OCI-LY7 (cell line): ENCODE results near the gene PURA. TPM values are rescaled to one million over a fixed set of nuclear protein-coding genes. Genes with fewer than 3 reads are reported as not detected.

Source experiments
- BruUV-seq: library from RNA; stranded (reverse); fragments of 400-500 nt; replicated peaks from 2 replicates; lab custom pipeline; 2021; lab: Mats Ljungman, UMichigan
- CTCF ChIA-PET: fragments of 300-600 bp; sonication (Branson Sonifier 250); formaldehyde crosslinking; loops from one replicate; lab custom pipeline; 2022; ENCODE audit warnings: antibody characterized with exemption; ENCODE audit not compliant: unreplicated experiment; lab: Charles Lee
- POLR2A ChIA-PET: fragments of 300-600 bp; sonication (Branson Sonifier 250); formaldehyde crosslinking; loops from one replicate; lab custom pipeline; 2022; ENCODE audit warnings: antibody characterized with exemption; lab: Charles Lee
- DNase-seq: peaks from one replicate; pipeline ENCODE4 v3.0.0-alpha.2; 2015; ENCODE audit warnings: low spot score
- H2AFZ ChIP-seq: fragments of 200-600 bp; sonication (generic), shearing (Covaris generic); 2 replicates; pipeline ENCODE4 v1.6.1; 2014; ENCODE audit warnings: mild to moderate bottlenecking, antibody characterized with exemption, low read length, moderate library complexity
- H3K27ac ChIP-seq: fragments of 200-600 bp; sonication (generic); 2 replicates; pipeline ENCODE4 v1.5.1; 2014; ENCODE audit warnings: mixed run types, low read depth, mild to moderate bottlenecking, moderate library complexity, low read length, inconsistent platforms; ENCODE audit not compliant: poor library complexity, severe bottlenecking
- H3K36me3 ChIP-seq: fragments of 200-600 bp; sonication (generic); 2 replicates; pipeline ENCODE4 v1.6.1; 2014; ENCODE audit warnings: mild to moderate bottlenecking, antibody characterized with exemption, low read length, moderate library complexity, mixed read lengths; ENCODE audit not compliant: insufficient read depth
- H3K4me1 ChIP-seq: fragments of 200-600 bp; sonication (generic); 2 replicates; pipeline ENCODE4 v1.5.1; 2014; ENCODE audit warnings: mild to moderate bottlenecking, low read length; ENCODE audit not compliant: insufficient read depth, poor library complexity, severe bottlenecking
- H3K4me2 ChIP-seq: fragments of 200-600 bp; sonication (generic); 2 replicates; pipeline ENCODE4 v1.6.1; 2014; ENCODE audit warnings: mild to moderate bottlenecking, low read length
- H3K4me3 ChIP-seq: fragments of 200-600 bp; sonication (generic); 2 replicates; pipeline ENCODE4 v1.5.1; 2014; ENCODE audit warnings: mild to moderate bottlenecking, low read depth, low read length; ENCODE audit not compliant: poor library complexity, severe bottlenecking
- H3K79me2 ChIP-seq: fragments of 200-600 bp; sonication (generic); 2 replicates; pipeline ENCODE4 v1.6.1; 2016; ENCODE audit warnings: low read depth, mild to moderate bottlenecking, low read length, moderate library complexity, mixed read lengths; ENCODE audit not compliant: insufficient read depth
- H3K9me2 ChIP-seq: fragments of 200-600 bp; sonication (generic); 2 replicates; pipeline ENCODE4 v1.6.1; 2016; ENCODE audit warnings: mild to moderate bottlenecking, low read length, mixed read lengths; ENCODE audit not compliant: insufficient read depth
- H3K9me3 ChIP-seq: fragments of 200-600 bp; sonication (generic); 2 replicates; pipeline ENCODE4 v1.6.1; 2014; ENCODE audit warnings: mild to moderate bottlenecking, mixed run types, low read length, mixed read lengths
- H4K20me1 ChIP-seq: fragments of 200-600 bp; sonication (generic); 2 replicates; pipeline ENCODE4 v1.6.1; 2014; ENCODE audit warnings: mild to moderate bottlenecking, antibody characterized with exemption, low read length, moderate library complexity, mixed read lengths; ENCODE audit not compliant: insufficient read depth
- EZH2phosphoT487 ChIP-seq: fragments of 200-600 bp; sonication (generic); IDR thresholded peaks from 2 replicates; pipeline ENCODE4 v1.6.1; 2018; ENCODE audit warnings: low read depth, borderline replicate concordance, mild to moderate bottlenecking, mixed run types, antibody characterized with exemption, low read length, moderate library complexity, mixed read lengths
- intact Hi-C: fragments of 100-400 bp; cut with micrococcal nuclease; formaldehyde crosslinking; loops from one replicate; pipeline ENCODE4 v1.10.0; 2022; ENCODE audit not compliant: unreplicated experiment
- total RNA-seq, 2 experiments: library from RNA; depleted of rRNA in 1 of 2; stranded (reverse); fragments of >200 nt in 1 of 2; shearing (Covaris generic) in 1 of 2; gene quantifications; 2 replicates each; pipeline ENCODE4 v1.2.3, GENCODE V29; 2014 to 2022
- TF ChIP-seq, protein P1 (sequence below): fragments of 200-600 bp; sonication (generic); conservative IDR thresholded peaks from 2 replicates; pipeline ENCODE4 v1.5.1; 2014; ENCODE audit warnings: mild to moderate bottlenecking, antibody characterized with exemption, low read length, moderate library complexity, mixed read lengths

Gene PURA
- total RNA-seq, 2 experiments from 2014 or later = 19.0 to 19.7 TPM

GRCh38 chr5:140157032-140157781, 43.3 kb downstream of the PURA start:
- ChIA-PET CTCF (no interaction called here), POLR2A (interaction anchor here (0.6 kb wide), 2 partner anchors 10 to 21 kb away, joined by 3 to 6 read pairs; no protein-coding TSS in a partner anchor)
- no peak overlapping the region for H3K27ac ChIP-seq
- no peak overlapping the region for H3K4me3 ChIP-seq
- intact Hi-C loops = loop anchor here (1.0 to 5.0 kb wide), 4 partner anchors 42 to 370 kb away; partner anchors contain the start of gene PURA
- BruUV-seq = no TSS peak
- TF ChIP-seq, protein P1, sequence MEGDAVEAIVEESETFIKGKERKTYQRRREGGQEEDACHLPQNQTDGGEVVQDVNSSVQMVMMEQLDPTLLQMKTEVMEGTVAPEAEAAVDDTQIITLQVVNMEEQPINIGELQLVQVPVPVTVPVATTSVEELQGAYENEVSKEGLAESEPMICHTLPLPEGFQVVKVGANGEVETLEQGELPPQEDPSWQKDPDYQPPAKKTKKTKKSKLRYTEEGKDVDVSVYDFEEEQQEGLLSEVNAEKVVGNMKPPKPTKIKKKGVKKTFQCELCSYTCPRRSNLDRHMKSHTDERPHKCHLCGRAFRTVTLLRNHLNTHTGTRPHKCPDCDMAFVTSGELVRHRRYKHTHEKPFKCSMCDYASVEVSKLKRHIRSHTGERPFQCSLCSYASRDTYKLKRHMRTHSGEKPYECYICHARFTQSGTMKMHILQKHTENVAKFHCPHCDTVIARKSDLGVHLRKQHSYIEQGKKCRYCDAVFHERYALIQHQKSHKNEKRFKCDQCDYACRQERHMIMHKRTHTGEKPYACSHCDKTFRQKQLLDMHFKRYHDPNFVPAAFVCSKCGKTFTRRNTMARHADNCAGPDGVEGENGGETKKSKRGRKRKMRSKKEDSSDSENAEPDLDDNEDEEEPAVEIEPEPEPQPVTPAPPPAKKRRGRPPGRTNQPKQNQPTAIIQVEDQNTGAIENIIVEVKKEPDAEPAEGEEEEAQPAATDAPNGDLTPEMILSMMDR = peak; percentile 90
- TF ChIP-seq EZH2phosphoT487 = no peak
- H3K36me3 ChIP-seq = no peaks in the 10 kb centered on the region
- H2AFZ ChIP-seq = peak overlapping the region; percentile 42; the same call in 1 of the 2 replicates
- no peak overlapping the region for H3K4me2 ChIP-seq
- no peaks in the 10 kb centered on the region for H3K9me2 ChIP-seq
- H3K79me2 ChIP-seq = no peaks in the 10 kb centered on the region
- H3K4me1 ChIP-seq = peaks cover 11% of the 10 kb centered on the region
- peak; percentile 82 for DNase-seq
- no peaks in the 10 kb centered on the region for H3K9me3 ChIP-seq
- no peaks in the 10 kb centered on the region for H4K20me1 ChIP-seq

GRCh38 chr5:140159014-140159927, 45.4 kb downstream of the PURA start:
- TF ChIP-seq, protein P1 = no peak
- TF ChIP-seq EZH2phosphoT487 = no peak
- intact Hi-C loops = loop anchor here (5.0 kb wide), 2 partner anchors 192 to 372 kb away; no protein-coding TSS in a partner anchor
- Histone ChIP-seq H4K20me1 (no peaks in the 10 kb centered on the region), H3K4me2 (no peak overlapping the region), H3K36me3 (no peaks in the 10 kb centered on the region), H3K4me3 (no peak overlapping the region), H3K9me2 (no peaks in the 10 kb centered on the region), H3K79me2 (no peaks in the 10 kb centered on the region), H3K9me3 (no peaks in the 10 kb centered on the region), H2AFZ (no peak overlapping the region), H3K4me1 (peaks cover 13% of the 10 kb centered on the region), H3K27ac (no peak overlapping the region)
- BruUV-seq = no TSS peak
- no peak for DNase-seq
- POLR2A ChIA-PET = interaction anchor here (1.0 to 1.5 kb wide), 3 partner anchors 10 to 381 kb away, joined by 3 read pairs; no protein-coding TSS in a partner anchor
- CTCF ChIA-PET = no interaction called here
